GM10266 (cell line): ENCODE results near the gene ADSS1.

Experiments used
- DNase-seq: peaks from one replicate; pipeline ENCODE4 v3.0.0; 2012; ENCODE audit errors: extremely low spot score
- TF ChIP-seq, protein P1 (sequence below): IDR thresholded peaks from 2 replicates; pipeline ENCODE4 v1.5.1; 2012; ENCODE audit warnings: mild to moderate bottlenecking, low read depth; ENCODE audit not compliant: control insufficient read depth, insufficient read depth; ENCODE audit errors: missing control alignments

ADSS1 gene

DNA sequence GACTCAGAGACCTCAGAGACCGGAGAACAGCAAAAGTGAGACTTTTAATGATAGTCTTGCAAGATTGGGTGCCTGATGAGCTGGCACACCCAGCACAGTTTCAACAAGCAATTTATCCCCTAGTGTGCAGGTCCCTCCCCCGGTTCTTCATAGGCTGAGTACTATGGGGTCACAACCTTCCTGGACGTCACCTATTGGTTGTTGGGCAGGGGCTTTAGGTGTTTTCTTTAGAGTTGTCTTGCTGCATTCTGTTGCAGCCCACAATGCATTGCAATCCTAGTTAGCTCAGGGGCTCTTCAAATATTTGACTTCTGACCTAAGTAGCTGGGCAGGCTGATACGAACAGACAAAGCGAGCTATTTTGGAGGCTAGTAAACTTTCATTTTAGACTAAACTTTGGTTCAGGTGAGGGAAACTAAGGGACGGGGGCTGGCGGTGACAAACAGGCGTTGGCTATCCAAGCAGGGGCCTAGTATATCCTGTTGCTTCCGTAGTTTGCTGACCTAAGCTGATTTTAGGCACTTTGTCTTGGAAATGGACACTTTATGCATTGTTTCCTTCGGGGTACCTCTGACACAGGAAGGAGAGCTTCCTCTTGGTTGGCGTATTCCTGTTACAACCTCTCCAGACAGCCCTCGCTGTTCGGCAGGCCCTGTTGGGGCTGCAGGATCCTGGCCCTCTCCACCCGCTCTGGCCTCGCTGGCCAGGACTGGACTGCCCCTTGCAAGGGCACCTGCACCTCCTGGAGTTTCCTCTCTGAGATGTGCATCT, 43.0 kb downstream of the ADSS1 start:
- TF ChIP-seq, protein P1, sequence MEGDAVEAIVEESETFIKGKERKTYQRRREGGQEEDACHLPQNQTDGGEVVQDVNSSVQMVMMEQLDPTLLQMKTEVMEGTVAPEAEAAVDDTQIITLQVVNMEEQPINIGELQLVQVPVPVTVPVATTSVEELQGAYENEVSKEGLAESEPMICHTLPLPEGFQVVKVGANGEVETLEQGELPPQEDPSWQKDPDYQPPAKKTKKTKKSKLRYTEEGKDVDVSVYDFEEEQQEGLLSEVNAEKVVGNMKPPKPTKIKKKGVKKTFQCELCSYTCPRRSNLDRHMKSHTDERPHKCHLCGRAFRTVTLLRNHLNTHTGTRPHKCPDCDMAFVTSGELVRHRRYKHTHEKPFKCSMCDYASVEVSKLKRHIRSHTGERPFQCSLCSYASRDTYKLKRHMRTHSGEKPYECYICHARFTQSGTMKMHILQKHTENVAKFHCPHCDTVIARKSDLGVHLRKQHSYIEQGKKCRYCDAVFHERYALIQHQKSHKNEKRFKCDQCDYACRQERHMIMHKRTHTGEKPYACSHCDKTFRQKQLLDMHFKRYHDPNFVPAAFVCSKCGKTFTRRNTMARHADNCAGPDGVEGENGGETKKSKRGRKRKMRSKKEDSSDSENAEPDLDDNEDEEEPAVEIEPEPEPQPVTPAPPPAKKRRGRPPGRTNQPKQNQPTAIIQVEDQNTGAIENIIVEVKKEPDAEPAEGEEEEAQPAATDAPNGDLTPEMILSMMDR: no peak
- no peak for DNase-seq

DNA sequence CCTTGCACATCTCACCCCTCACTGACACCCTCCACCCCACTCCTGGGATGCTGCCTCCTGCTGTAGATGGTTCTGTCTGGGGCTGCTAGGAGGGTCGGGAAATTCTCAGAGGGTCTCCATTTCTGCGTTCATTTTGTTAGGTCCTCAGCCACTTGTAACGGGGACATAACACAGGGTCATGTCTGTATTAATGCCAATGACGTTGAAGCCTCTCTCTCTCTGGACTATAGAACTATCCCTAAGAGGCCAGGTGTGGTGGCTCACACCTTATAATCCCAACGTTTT, 43.5 kb downstream of the ADSS1 start:
- no peak for DNase-seq
- TF ChIP-seq, protein P1: no peak

DNA sequence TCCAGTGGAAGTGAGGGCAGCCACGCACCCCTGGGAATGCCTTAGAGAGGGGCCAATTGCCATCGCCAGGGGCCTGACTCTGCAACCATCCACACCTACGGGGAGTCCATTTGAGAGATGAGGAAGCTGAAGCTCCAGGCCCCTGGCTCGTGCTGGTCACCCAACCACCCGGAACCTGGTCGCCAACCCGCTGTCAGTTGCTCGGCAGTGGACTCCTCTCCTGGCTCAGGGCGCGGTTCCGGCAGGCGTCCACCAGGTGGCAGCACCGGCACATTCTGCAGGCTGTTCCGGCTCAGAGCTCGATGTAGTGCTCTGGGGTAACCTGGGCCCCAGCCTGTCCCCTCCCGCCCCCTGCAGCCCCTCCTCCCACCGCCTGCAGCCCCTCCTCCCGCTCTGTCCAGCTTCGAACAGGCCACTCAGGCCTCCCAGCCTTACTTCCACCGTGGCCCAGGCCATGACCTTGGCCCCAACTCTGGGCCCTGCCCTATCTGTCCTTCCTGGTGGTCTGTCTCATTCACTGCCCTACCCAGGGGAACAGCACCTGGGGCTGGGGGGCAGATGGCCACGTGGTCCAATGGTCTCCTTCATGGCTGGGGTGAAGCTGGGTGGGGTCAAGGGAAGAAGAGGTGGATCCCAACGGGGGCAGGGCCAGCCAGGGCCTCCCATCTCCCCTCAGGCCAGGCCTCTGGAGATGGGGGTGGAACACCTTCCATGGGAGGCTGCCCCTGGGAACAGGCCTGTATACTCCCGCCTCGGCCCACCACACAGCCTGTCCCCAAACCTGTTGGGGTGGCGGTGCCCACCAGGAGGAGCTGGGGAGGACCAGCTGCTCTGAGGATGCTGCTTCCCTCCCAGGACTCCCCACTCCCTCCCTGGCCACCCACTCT, 44.7 kb downstream of the ADSS1 start:
- DNase-seq: peak; percentile 90
- TF ChIP-seq, protein P1: peak; percentile 99

DNA sequence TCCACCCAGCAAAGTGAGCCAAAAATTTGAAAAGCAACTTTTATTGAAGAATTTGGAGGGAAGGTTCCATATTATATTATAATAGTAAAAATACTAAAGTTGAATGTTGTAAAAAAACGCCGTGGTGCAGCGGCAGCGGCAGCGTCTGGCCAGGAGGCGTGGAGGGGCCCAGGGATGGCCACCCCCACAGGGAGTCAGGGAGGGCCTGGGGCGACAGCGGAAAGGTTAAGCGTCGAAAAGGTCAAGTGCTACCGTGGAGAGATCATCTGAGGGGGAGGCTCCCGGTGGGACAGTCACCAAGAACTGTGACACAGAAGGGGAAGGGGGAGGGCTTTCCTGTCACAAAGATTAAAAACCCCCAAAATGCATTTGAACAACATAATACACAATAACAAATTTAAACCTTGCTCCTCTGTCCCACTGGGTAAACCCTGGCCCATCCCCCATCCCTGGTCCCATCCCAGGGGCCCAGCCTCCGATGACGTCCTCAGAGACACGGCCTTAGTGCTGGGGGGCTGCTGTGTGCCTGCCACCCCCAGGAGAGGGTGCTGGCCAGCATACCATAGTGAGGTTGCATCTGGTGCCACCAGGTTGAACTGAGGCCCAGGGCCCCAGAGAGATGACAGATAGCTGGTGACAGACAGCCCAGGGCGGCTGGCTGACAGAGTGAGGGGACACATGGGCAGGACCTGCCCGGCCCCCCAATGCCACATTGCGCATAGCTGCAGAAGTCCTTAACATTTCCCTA, 45.5 kb downstream of the ADSS1 start:
- TF ChIP-seq, protein P1: no peak
- no peak for DNase-seq

DNA sequence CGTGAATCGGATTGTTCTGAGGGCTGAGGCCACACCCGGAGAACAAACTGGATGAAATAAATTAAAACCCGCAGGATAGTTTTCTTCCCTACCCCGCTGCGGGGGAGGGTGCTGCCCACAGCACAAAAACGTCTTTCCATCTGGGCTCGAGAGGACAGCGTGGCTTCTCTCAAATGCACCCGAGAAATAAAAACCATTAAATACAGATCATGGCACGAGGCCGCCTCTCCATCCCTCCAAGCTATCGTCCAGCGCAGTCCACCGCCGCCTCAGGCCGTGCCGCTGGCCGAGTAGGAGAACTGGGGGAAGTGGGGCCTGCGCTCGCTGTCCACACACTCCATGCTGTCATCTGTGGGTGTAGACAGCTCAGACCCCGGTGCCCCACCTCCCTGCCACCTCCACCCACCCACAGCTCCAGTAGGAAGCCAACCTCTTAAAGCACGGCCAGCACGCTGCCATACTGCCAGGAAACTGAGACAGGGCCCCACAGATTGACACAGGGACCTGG, 46.1 kb downstream of the ADSS1 start:
- no peak for DNase-seq
- TF ChIP-seq, protein P1: no peak

DNA sequence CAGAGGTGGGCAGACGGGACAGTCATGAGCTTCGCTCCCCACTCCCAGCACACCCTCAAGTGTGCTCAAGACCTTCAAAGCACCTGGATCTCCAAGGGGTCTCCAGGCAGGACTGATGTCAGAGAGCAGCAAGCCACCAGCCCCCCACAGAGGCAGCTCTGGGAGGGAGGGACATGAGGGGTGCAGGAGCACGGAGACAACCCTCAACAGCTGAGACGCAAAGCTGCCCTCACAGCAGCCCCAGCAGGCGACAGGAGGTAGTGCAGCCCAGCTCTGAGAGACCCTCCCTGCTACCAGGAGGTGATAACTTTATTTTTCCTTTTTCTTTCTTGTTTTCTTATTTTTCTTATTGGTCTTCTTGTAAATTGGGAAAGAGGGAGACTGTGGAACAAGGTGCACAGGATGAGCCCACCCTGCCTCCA, 46.8 kb downstream of the ADSS1 start:
- DNase-seq: no peak

More for the DNA sequence above, 46.8 kb downstream of the ADSS1 start:
- TF ChIP-seq, protein P1: peak; percentile 25
